IMR-90 (cell line): ENCODE results near the gene CMKLR1.

Source experiments
- BHLHE40 ChIP-seq: fragments of 150-350 bp; IDR thresholded peaks from 2 replicates; pipeline ENCODE4 v1.6.1; 2016; ENCODE audit warnings: mild to moderate bottlenecking, low read depth, low read length
- CEBPB ChIP-seq: IDR thresholded peaks from 2 replicates; pipeline ENCODE4 v1.6.1; 2012; ENCODE audit warnings: low read depth, low read length, improper control_type of control experiment
- MAFK ChIP-seq: IDR thresholded peaks from 2 replicates; pipeline ENCODE4 v1.6.1; 2012; ENCODE audit warnings: low read depth, low read length, improper control_type of control experiment
- MXI1 ChIP-seq: IDR thresholded peaks from 2 replicates; pipeline ENCODE4 v1.6.1; 2012; ENCODE audit warnings: low read depth, mild to moderate bottlenecking, low read length, moderate library complexity, borderline replicate concordance
- POLR2A ChIP-seq: IDR thresholded peaks from 2 replicates; pipeline ENCODE4 v1.6.1; 2012; ENCODE audit warnings: mild to moderate bottlenecking, low read depth, low read length
- SMC3 ChIP-seq: fragments of 150-350 bp; IDR thresholded peaks from 2 replicates; pipeline ENCODE4 v1.6.1; 2016; ENCODE audit warnings: low read depth, mild to moderate bottlenecking, antibody characterized with exemption, low read length, moderate library complexity
- TF ChIP-seq, protein P1 (sequence below): conservative IDR thresholded peaks from 2 replicates; pipeline ENCODE4 v1.5.1; 2012; ENCODE audit warnings: mild to moderate bottlenecking, low read depth, low read length, improper control_type of control experiment
- TF ChIP-seq, protein P2 (sequence below): fragments of 150-350 bp; IDR thresholded peaks from 2 replicates; pipeline ENCODE4 v1.6.1; 2017; ENCODE audit warnings: mild to moderate bottlenecking, antibody characterized with exemption, low read length, low read depth
- TF ChIP-seq, protein P3 (sequence below): fragments of 150-350 bp; IDR thresholded peaks from 2 replicates; pipeline ENCODE4 v1.6.1; 2016; ENCODE audit warnings: low read depth, mild to moderate bottlenecking, low read length, moderate library complexity, borderline replicate concordance

DNA sequence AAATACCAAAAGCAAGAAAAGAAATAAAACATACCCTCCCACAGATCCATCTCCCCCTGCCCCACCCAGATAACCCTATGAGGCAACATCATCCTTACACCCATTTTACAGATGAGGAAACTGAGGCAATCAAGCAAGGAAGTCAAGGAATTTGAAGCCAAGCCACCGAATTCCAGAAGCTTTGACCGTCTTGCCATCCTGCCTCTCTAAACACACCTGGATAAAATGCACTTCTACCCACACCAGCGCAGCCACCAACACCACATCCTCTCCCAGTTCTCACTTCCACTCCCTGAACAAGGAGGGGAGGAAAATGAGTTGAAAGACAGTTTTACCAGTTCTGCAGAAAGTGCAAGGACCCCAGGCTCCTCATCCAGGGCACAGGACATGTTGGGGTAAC, 13.6 kb downstream of the CMKLR1 start:
- TF ChIP-seq, protein P1, sequence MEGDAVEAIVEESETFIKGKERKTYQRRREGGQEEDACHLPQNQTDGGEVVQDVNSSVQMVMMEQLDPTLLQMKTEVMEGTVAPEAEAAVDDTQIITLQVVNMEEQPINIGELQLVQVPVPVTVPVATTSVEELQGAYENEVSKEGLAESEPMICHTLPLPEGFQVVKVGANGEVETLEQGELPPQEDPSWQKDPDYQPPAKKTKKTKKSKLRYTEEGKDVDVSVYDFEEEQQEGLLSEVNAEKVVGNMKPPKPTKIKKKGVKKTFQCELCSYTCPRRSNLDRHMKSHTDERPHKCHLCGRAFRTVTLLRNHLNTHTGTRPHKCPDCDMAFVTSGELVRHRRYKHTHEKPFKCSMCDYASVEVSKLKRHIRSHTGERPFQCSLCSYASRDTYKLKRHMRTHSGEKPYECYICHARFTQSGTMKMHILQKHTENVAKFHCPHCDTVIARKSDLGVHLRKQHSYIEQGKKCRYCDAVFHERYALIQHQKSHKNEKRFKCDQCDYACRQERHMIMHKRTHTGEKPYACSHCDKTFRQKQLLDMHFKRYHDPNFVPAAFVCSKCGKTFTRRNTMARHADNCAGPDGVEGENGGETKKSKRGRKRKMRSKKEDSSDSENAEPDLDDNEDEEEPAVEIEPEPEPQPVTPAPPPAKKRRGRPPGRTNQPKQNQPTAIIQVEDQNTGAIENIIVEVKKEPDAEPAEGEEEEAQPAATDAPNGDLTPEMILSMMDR, result no peak
- TF ChIP-seq BHLHE40, result no peak
- no peak for TF ChIP-seq MXI1
- no peak for TF ChIP-seq CEBPB
- TF ChIP-seq POLR2A, result no peak
- no peak for TF ChIP-seq SMC3
- no peak for TF ChIP-seq MAFK
- TF ChIP-seq, protein P2, sequence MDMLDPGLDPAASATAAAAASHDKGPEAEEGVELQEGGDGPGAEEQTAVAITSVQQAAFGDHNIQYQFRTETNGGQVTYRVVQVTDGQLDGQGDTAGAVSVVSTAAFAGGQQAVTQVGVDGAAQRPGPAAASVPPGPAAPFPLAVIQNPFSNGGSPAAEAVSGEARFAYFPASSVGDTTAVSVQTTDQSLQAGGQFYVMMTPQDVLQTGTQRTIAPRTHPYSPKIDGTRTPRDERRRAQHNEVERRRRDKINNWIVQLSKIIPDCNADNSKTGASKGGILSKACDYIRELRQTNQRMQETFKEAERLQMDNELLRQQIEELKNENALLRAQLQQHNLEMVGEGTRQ, result no peak
- TF ChIP-seq, protein P3, sequence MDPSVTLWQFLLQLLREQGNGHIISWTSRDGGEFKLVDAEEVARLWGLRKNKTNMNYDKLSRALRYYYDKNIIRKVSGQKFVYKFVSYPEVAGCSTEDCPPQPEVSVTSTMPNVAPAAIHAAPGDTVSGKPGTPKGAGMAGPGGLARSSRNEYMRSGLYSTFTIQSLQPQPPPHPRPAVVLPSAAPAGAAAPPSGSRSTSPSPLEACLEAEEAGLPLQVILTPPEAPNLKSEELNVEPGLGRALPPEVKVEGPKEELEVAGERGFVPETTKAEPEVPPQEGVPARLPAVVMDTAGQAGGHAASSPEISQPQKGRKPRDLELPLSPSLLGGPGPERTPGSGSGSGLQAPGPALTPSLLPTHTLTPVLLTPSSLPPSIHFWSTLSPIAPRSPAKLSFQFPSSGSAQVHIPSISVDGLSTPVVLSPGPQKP, result no peak
